Neural cell (in vitro differentiated cells): ENCODE results near the gene C3orf33.
A peak's percentile ranks its signal among the peaks of the same experiment; 100 is the strongest.

ENCODE experiments used
- EZH2 ChIP-seq: fragments of 200-600, 300-800 bp; shearing (Covaris generic), sonication (generic); IDR thresholded peaks from 2 replicates; pipeline ENCODE4 v1.6.1; 2014; ENCODE audit warnings: antibody characterized with exemption, low read length, borderline replicate concordance, mild to moderate bottlenecking; ENCODE audit not compliant: insufficient read depth, poor library complexity, severe bottlenecking
- MXI1 ChIP-seq: fragments of 450-650 bp; conservative IDR thresholded peaks from 2 replicates; pipeline ENCODE4 v1.6.1; 2014; ENCODE audit warnings: antibody characterized with exemption, mild to moderate bottlenecking; ENCODE audit not compliant: poor library complexity, severe bottlenecking
- POLR2AphosphoS5 ChIP-seq: IDR thresholded peaks from 2 replicates; pipeline ENCODE4 v1.6.1; 2012
- RAD21 ChIP-seq: fragments of 450-650 bp; conservative IDR thresholded peaks from 2 replicates; pipeline ENCODE4 v1.6.1; 2014; ENCODE audit warnings: antibody characterized with exemption, mild to moderate bottlenecking, moderate library complexity
- SMC3 ChIP-seq: fragments of 450-650 bp; conservative IDR thresholded peaks from 2 replicates; pipeline ENCODE4 v1.6.1; 2014; ENCODE audit warnings: antibody characterized with exemption, mild to moderate bottlenecking, moderate library complexity; ENCODE audit not compliant: poor library complexity
- TAF1 ChIP-seq: IDR thresholded peaks from 2 replicates; pipeline ENCODE4 v1.6.1; 2012; ENCODE audit warnings: low read depth
- TF ChIP-seq, protein P1 (sequence below): fragments of 450-650 bp; IDR thresholded peaks from 2 replicates; pipeline ENCODE4 v1.5.1; 2014; ENCODE audit warnings: antibody characterized with exemption, mild to moderate bottlenecking, moderate library complexity; ENCODE audit not compliant: poor library complexity, severe bottlenecking
- TF ChIP-seq, protein P2 (sequence below): IDR thresholded peaks from 2 replicates; pipeline ENCODE4 v1.6.1; 2012; ENCODE audit warnings: borderline replicate concordance

DNA sequence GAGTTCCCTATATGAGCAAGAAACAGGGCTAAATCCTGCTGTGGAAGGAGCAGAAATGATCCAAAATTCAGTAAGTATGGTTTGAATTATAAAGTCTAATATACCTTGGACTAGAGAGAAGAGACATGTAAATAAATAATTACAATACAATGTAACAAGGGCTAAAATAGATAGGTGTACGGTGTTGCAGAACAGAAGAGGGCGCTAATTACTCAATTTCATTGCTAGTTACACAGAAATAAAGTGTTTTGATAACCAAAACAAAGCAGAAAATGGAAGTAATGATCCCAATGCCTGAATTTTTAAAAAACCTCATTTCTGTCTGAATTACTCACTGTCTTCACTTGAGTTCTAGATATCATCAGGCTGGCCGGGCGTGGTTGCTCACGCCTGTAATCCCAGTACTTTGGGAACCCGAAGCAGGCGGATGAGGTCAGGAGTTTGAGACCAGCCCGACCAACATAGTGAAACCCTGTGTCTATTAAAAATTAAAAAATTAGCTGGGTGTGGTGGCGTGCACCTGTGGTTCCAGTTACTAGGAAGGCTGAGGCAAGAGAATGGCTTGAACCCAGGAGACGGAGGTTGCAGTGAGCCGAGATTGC, 52.9 kb downstream of the C3orf33 start:
- no peak for TF ChIP-seq RAD21
- TF ChIP-seq, protein P1, sequence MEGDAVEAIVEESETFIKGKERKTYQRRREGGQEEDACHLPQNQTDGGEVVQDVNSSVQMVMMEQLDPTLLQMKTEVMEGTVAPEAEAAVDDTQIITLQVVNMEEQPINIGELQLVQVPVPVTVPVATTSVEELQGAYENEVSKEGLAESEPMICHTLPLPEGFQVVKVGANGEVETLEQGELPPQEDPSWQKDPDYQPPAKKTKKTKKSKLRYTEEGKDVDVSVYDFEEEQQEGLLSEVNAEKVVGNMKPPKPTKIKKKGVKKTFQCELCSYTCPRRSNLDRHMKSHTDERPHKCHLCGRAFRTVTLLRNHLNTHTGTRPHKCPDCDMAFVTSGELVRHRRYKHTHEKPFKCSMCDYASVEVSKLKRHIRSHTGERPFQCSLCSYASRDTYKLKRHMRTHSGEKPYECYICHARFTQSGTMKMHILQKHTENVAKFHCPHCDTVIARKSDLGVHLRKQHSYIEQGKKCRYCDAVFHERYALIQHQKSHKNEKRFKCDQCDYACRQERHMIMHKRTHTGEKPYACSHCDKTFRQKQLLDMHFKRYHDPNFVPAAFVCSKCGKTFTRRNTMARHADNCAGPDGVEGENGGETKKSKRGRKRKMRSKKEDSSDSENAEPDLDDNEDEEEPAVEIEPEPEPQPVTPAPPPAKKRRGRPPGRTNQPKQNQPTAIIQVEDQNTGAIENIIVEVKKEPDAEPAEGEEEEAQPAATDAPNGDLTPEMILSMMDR = peak; percentile 38
- TF ChIP-seq EZH2 = no peak
- TF ChIP-seq MXI1 = no peak
- TF ChIP-seq POLR2AphosphoS5 = no peak
- TF ChIP-seq, protein P2, sequence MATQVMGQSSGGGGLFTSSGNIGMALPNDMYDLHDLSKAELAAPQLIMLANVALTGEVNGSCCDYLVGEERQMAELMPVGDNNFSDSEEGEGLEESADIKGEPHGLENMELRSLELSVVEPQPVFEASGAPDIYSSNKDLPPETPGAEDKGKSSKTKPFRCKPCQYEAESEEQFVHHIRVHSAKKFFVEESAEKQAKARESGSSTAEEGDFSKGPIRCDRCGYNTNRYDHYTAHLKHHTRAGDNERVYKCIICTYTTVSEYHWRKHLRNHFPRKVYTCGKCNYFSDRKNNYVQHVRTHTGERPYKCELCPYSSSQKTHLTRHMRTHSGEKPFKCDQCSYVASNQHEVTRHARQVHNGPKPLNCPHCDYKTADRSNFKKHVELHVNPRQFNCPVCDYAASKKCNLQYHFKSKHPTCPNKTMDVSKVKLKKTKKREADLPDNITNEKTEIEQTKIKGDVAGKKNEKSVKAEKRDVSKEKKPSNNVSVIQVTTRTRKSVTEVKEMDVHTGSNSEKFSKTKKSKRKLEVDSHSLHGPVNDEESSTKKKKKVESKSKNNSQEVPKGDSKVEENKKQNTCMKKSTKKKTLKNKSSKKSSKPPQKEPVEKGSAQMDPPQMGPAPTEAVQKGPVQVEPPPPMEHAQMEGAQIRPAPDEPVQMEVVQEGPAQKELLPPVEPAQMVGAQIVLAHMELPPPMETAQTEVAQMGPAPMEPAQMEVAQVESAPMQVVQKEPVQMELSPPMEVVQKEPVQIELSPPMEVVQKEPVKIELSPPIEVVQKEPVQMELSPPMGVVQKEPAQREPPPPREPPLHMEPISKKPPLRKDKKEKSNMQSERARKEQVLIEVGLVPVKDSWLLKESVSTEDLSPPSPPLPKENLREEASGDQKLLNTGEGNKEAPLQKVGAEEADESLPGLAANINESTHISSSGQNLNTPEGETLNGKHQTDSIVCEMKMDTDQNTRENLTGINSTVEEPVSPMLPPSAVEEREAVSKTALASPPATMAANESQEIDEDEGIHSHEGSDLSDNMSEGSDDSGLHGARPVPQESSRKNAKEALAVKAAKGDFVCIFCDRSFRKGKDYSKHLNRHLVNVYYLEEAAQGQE = no peak
- TF ChIP-seq TAF1 = no peak
- peak; percentile 27 for TF ChIP-seq SMC3
